Measurements from ENCODE around the gene PITPNM2. TPM values are rescaled to one million over a fixed set of nuclear protein-coding genes. Genes with fewer than 3 reads are reported as not detected.
A peak's percentile ranks its signal among the peaks of the same experiment; 100 is the strongest.

PITPNM2 gene
- polyA plus RNA-seq, 1 donor = 7.8 TPM

DNA sequence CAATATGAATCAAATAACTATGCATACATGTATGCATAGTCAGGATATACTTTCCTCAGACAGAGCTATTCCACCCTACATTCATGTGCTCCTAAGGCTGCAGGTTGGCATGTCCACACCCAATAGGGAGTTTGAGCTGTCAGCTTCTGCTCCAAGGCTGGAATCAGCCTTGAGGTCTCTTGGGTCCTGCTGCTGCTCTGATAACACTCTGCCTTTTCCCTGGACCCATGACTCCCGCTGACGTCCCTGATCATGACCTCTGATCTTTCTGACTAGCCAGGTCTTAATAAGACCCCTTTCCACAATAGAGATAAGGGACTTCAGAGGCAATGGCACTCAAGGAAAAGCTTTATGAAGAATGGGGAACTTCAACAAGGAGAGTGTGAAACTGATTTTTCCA is 5.7 kb downstream of the PITPNM2 start:
- H3K4me1 ChIP-seq (ENCODE audit: control insufficient read depth, insufficient read depth, low read length) = peaks cover 43% of the 10 kb centered on the region
- H3K36me3 ChIP-seq (ENCODE audit: control insufficient read depth, insufficient read depth, low read length) = no peaks in the 10 kb centered on the region
- H3K9me3 ChIP-seq (ENCODE audit: control insufficient read depth, low read depth, low read length) = no peaks in the 10 kb centered on the region
- H3K27me3 ChIP-seq (ENCODE audit: control insufficient read depth, insufficient read depth, low read length) = no peaks in the 10 kb centered on the region
- H3K4me3 ChIP-seq (ENCODE audit: low read length) = no peak overlapping the region
- no peak overlapping the region for H3K27ac ChIP-seq (ENCODE audit: low read length)
- WGBS (ENCODE audit: insufficient coverage, low lambda C conversion rate) = no CpG with 5 or more reads among the region's 2 CpGs
- no peak for DNase-seq

DNA sequence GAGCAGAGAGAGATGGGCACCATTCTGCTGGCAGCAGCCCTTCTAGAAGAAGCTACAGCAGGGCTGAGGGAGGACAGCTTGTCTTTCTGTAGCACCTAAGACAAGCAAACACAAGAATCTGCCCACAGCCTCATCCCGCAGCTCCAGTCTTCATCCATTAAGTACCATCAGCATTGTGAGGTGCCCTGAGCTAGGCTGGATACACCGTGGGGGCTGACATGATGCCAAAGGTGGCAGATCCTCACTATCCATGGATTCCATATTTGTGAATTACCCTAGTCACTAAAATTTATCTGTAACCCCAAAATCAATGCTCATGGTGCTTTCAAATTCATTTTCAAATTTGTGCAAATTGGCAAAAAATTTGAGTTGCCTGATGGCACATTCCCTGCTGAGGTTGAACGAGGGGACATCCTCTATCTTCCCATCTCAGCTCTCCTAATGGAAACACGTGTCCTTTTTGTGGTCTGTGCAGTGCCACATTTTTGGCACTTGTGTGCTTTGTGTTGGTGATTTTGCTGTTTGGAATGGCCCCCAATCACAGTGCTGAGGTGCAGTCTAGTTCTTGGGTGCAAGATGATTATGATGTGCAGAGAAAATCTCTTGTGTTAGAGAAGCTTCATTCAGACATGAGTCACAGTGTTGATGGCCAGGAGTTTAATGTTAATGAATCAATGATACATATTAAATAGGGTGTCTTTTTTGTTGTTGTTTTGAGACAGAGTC is 7.0 kb downstream of the PITPNM2 start:
- Histone ChIP-seq H3K4me3 (ENCODE audit: low read length) (no peak overlapping the region), H3K4me1 (ENCODE audit: control insufficient read depth, insufficient read depth, low read length) (peaks cover 38% of the 10 kb centered on the region), H3K36me3 (ENCODE audit: control insufficient read depth, insufficient read depth, low read length) (no peaks in the 10 kb centered on the region), H3K27ac (ENCODE audit: low read length) (no peak overlapping the region), H3K9me3 (ENCODE audit: control insufficient read depth, low read depth, low read length) (no peaks in the 10 kb centered on the region), H3K27me3 (ENCODE audit: control insufficient read depth, insufficient read depth, low read length) (no peaks in the 10 kb centered on the region)
- WGBS (ENCODE audit: insufficient coverage, low lambda C conversion rate) = no CpG with 5 or more reads among the region's 4 CpGs
- no peak for DNase-seq

DNA sequence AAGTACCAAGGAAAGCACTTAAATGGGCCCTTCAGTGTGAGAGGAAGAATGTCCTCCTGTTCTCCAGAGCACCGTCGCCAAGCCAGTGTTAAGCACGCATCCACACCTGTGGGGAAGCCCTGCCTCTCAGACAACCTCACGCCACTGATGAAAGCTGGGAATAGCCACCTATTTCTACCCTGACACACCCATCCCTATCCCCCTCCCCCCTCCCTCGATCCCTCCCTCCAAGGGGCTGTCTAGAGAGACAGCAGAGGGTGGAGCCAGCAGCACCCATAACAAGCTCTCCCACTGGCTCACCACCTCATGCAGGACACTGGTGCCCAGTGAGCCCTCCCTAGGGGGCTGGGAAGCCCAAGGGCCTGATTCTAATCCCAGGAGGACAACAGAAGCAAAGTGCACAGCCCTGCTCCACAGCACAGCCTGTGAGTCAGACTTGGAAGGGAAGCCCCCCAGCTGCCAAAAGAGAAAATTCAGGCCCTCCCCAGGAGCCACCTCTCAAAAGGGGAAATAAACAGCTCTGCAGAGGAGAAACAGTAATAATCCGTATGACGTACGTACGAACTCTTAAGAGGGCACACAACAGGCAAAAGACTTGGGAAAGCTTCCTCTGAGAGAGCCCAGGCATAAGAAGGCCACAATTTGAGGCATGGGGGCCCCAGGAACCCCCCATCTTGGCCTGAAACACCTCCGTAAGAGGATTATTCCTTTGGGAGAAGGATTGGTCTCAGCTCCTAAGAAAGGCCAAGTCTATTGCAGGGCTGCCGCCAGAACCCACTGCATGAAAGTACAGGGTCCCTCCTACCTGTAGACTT is 7.8 kb downstream of the PITPNM2 start:
- no peaks in the 10 kb centered on the region for H3K9me3 ChIP-seq (ENCODE audit: control insufficient read depth, low read depth, low read length)
- H3K36me3 ChIP-seq (ENCODE audit: control insufficient read depth, insufficient read depth, low read length) = no peaks in the 10 kb centered on the region
- DNase-seq = peak; percentile 19 to 70
- H3K27ac ChIP-seq (ENCODE audit: low read length) = peak overlapping the region; percentile 82
- peaks cover 38% of the 10 kb centered on the region for H3K4me1 ChIP-seq (ENCODE audit: control insufficient read depth, insufficient read depth, low read length)
- 60% methylated on average over 4 of the region's 11 CpGs for WGBS (ENCODE audit: insufficient coverage, low lambda C conversion rate)
- H3K27me3 ChIP-seq (ENCODE audit: control insufficient read depth, insufficient read depth, low read length) = no peaks in the 10 kb centered on the region
- no peak overlapping the region for H3K4me3 ChIP-seq (ENCODE audit: low read length)

DNA sequence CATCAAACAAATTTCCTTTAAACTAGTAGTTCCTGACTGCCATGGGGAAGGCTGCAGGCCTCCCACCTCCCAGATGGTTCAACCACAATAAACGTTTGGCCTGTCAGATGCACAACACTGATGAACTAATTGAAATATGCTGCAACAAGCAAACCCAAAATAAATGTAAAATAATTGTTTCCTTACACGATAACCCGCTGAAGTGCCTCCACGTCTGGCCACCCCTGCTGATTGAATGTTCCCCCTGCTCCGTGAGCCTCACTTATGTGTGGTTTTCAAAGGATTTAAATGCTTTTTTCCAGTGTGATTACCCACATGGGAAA is 8.4 kb downstream of the PITPNM2 start:
- WGBS (ENCODE audit: insufficient coverage, low lambda C conversion rate) = 85% methylated on average over 4 of the region's 5 CpGs
- no peak for DNase-seq
- H3K27ac ChIP-seq (ENCODE audit: low read length) = peak overlapping the region; percentile 82
- H3K9me3 ChIP-seq (ENCODE audit: control insufficient read depth, low read depth, low read length) = no peaks in the 10 kb centered on the region
- H3K4me1 ChIP-seq (ENCODE audit: control insufficient read depth, insufficient read depth, low read length) = peaks cover 38% of the 10 kb centered on the region
- no peaks in the 10 kb centered on the region for H3K27me3 ChIP-seq (ENCODE audit: control insufficient read depth, insufficient read depth, low read length)
- no peak overlapping the region for H3K4me3 ChIP-seq (ENCODE audit: low read length)
- no peaks in the 10 kb centered on the region for H3K36me3 ChIP-seq (ENCODE audit: control insufficient read depth, insufficient read depth, low read length)

DNA sequence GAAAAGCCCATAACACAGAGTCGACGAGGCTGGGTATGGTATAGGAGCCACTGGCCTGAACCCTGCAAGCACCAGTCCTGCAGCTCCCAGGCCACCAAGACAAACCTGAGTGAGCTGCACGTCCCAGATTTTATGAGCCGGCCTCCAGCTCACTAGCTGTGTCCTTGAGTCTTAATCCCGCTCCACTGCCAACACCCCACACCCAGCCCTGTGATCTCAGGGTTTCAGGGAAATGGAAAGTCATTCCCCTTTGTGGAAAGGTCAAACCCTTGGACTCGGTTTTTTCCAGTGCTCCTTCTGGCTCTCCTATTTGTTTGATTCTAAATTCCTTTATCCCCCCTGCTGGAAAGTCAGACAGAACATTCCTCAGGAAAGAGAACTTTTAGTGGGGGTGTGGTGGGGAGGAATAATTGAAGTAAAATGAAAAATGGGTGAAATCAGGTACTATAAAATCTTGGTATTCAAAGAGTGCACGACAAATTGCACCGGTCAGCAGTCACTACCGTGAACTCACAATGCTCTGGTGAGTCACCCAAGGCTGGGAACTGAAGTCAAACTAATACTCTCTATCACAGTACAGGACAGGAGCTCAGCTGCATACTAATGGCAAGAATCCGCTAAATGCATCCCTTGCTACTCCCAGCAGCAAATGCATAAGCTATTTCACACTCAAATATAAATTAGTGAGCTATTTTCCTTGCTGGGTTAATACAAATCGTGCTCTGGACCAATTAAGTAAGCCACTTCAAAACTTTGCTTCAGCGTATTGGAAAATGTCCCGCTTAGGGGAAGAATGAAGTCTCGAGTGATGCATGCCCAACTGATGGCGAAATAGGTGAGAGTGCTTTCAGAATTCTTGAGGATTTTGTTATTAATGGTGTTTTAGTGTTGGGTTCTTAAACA is 9.0 kb downstream of the PITPNM2 start:
- WGBS (ENCODE audit: insufficient coverage, low lambda C conversion rate) = no CpG with 5 or more reads among the region's 15 CpGs
- H3K4me1 ChIP-seq (ENCODE audit: control insufficient read depth, insufficient read depth, low read length) = peaks cover 38% of the 10 kb centered on the region
- no peaks in the 10 kb centered on the region for H3K36me3 ChIP-seq (ENCODE audit: control insufficient read depth, insufficient read depth, low read length)
- no peaks in the 10 kb centered on the region for H3K27me3 ChIP-seq (ENCODE audit: control insufficient read depth, insufficient read depth, low read length)
- DNase-seq = peak; percentile 86 to 94
- H3K27ac ChIP-seq (ENCODE audit: low read length) = peak overlapping the region; percentile 82
- H3K4me3 ChIP-seq (ENCODE audit: low read length) = no peak overlapping the region
- no peaks in the 10 kb centered on the region for H3K9me3 ChIP-seq (ENCODE audit: control insufficient read depth, low read depth, low read length)

DNA sequence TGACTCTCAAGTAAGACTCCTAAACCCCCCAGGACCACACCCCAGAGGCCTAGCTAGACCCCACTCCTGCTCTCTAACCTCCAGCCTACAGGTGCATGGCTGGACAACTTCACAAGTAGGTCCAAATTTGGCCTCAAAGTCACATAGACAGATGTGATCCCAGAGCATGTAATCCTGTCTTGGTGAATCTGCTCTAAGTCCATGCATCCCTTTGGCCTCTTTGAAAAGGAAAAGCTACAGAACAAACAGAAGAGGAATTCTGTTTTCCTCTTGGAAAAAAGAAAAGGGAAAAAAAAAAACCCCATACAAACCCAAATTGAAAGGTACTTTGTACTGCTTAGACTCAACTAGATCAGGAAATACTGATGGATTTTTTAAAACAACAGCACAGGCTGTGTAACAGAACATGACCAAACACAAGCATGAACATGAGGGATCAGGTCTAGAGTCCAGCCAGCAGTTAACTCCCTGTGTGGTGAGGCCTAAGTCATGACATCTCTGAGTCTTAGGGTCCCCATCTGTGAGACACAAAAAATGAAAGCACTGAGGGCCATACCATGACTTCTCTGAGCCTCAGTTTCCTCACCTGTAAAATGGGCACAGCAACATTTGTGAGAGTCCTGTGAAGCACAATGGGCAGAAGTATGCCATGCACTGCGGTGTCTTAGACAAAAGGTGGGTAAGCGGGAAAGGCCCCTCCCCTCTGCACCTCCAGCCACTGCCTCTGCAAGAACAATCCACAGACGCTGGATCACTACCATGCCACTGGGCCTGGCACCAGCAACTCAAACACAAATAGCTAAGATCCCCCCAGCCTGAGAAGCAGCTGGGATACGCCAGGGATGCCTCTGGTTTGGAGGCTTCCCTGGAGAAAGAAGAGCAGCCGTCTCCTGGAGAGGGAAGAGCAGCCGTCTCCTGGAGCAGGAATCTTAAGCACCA is 9.9 kb downstream of the PITPNM2 start:
- WGBS (ENCODE audit: insufficient coverage, low lambda C conversion rate) = no CpG with 5 or more reads among the region's 6 CpGs
- no peak overlapping the region for H3K4me3 ChIP-seq (ENCODE audit: low read length)
- H3K27me3 ChIP-seq (ENCODE audit: control insufficient read depth, insufficient read depth, low read length) = no peaks in the 10 kb centered on the region
- peak overlapping the region; percentile 82 for H3K27ac ChIP-seq (ENCODE audit: low read length)
- H3K9me3 ChIP-seq (ENCODE audit: control insufficient read depth, low read depth, low read length) = no peaks in the 10 kb centered on the region
- H3K4me1 ChIP-seq (ENCODE audit: control insufficient read depth, insufficient read depth, low read length) = peaks cover 38% of the 10 kb centered on the region
- DNase-seq = peak; percentile 37 to 55
- no peaks in the 10 kb centered on the region for H3K36me3 ChIP-seq (ENCODE audit: control insufficient read depth, insufficient read depth, low read length)

DNA sequence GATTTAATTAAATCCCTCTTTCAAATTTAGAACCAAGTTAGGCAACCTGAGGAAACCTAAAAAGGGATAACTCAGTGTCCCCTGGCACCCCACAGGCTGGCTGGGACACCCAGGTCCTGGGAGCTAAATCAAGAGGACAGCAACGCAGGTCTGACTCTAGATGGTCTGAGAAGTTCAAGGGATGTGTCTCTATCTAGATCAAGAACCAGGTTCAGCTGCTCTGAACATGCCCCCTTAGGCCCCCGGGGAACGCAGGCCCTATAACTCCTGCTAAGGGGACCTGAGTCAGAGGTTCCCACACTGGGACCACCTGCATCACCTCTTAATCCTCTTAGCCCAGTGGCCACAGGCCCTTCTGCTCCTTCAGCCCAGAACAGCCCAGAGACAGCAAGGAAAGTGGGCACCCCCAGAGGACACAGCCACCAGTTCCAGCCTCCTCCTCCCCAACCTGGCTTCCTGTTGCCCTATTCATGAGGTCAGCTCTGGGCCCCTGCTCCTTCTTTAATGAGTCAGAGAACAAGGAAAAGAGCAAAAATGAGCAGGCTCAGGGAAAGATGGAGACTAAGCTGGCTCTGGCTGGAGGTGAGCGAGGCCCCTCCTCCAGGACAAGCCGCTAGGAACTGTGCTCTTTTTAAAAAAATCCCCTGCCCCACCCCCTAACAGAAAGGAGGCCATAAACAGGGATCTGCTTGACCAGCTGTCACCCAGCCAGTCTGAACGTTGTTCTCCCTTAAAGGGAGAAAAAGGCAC is 10.8 kb downstream of the PITPNM2 start:
- WGBS (ENCODE audit: insufficient coverage, low lambda C conversion rate) = no CpG with 5 or more reads among the region's 6 CpGs
- Histone ChIP-seq H3K36me3 (ENCODE audit: control insufficient read depth, insufficient read depth, low read length) (no peaks in the 10 kb centered on the region), H3K9me3 (ENCODE audit: control insufficient read depth, low read depth, low read length) (no peaks in the 10 kb centered on the region), H3K27ac (ENCODE audit: low read length) (peak overlapping the region; percentile 82), H3K27me3 (ENCODE audit: control insufficient read depth, insufficient read depth, low read length) (no peaks in the 10 kb centered on the region), H3K4me3 (ENCODE audit: low read length) (no peak overlapping the region), H3K4me1 (ENCODE audit: control insufficient read depth, insufficient read depth, low read length) (peaks cover 38% of the 10 kb centered on the region)
- DNase-seq = peak; percentile 35 to 74

DNA sequence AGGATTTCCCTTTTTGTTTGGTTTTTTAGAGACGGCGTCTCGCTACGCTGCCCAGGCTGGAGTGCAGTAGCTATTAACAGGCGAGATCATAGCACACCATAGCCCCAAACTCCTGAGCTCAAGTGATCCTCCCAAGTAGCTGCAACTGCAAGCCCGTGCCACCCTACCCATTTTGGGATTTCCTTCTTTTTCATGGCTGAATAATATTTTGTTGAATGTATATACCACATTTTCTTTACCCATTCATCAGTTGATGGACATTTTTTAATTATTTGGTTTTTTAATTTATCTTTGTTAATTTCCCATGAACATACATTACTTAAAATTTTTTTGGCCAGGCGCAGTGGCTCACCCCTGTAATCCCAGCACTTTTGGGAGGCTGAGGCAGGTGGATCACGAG is 15.2 kb downstream of the PITPNM2 start:
- no peak overlapping the region for H3K27ac ChIP-seq (ENCODE audit: low read length)
- peaks cover 16% of the 10 kb centered on the region for H3K4me1 ChIP-seq (ENCODE audit: control insufficient read depth, insufficient read depth, low read length)
- H3K27me3 ChIP-seq (ENCODE audit: control insufficient read depth, insufficient read depth, low read length) = no peaks in the 10 kb centered on the region
- WGBS (ENCODE audit: insufficient coverage, low lambda C conversion rate) = 100% methylated on average over 2 of the region's 8 CpGs
- no peaks in the 10 kb centered on the region for H3K36me3 ChIP-seq (ENCODE audit: control insufficient read depth, insufficient read depth, low read length)
- H3K9me3 ChIP-seq (ENCODE audit: control insufficient read depth, low read depth, low read length) = no peaks in the 10 kb centered on the region
- H3K4me3 ChIP-seq (ENCODE audit: low read length) = no peak overlapping the region
- no peak for DNase-seq

DNA sequence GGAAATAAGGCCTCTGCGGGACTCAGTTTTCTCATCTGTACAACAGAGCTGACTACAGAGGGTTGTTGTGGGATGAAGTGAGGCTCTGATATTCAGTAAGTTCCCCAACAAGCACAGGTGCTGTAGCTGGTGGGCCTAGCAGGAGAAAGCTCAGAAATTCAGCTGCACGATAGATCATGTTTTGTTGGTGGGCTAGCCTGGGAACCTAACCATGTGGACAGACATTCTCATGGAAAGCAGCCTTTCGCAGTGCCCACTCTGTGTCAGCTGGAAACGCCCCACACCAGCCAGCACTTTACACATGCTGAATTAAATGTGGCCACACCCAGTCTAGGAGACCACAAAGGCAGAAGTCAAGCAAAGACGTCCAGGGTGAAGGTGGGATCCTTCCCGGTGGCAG is 16.1 kb downstream of the PITPNM2 start:
- Histone ChIP-seq H3K27me3 (ENCODE audit: control insufficient read depth, insufficient read depth, low read length) (no peaks in the 10 kb centered on the region), H3K4me3 (ENCODE audit: low read length) (no peak overlapping the region), H3K36me3 (ENCODE audit: control insufficient read depth, insufficient read depth, low read length) (no peaks in the 10 kb centered on the region), H3K27ac (ENCODE audit: low read length) (no peak overlapping the region), H3K9me3 (ENCODE audit: control insufficient read depth, low read depth, low read length) (no peaks in the 10 kb centered on the region), H3K4me1 (ENCODE audit: control insufficient read depth, insufficient read depth, low read length) (peaks cover 14% of the 10 kb centered on the region)
- DNase-seq = no peak
- WGBS (ENCODE audit: insufficient coverage, low lambda C conversion rate) = no CpG with 5 or more reads among the region's 6 CpGs

All from large intestine (tissue), 3 donors.